ENCODE results near the gene JUP.

JUP gene

DNA sequence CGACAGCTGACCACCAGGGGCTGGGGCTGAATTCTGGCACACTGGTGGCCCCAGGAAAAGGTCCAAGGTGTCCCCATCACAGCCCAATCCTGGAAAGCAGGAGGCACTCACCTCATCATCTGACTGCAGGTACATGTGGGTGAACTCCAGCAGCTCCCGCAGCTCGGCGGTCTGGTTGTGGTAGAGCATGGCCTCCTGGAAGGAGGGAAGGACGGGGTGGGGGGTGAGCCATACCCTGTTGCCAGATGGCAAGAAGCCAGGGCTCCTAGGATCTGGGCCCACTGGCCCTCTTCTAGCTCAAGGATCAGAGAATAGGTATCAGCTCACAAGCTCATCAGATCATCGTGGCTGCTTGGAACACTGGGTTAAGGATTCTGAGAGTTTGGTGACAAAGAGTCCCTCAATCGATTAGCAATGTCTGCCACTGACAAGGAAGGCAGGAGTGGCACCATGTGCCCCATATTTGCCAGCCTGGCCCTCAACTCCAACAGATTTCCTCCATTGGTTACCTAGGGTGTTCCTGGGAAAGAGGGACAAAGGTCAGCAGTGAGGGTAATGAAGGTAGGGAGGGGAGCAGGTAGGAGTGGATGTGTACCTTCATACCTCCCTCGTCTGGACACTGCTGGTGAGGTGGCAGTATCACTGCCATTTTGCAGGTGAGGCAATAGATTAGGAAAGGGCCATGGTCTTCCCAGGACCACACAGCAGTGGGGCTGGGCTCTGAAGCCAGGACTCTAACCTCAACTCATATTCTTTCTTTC, 20.4 kb upstream of the JUP start:
- no peak for DNase-seq

DNA sequence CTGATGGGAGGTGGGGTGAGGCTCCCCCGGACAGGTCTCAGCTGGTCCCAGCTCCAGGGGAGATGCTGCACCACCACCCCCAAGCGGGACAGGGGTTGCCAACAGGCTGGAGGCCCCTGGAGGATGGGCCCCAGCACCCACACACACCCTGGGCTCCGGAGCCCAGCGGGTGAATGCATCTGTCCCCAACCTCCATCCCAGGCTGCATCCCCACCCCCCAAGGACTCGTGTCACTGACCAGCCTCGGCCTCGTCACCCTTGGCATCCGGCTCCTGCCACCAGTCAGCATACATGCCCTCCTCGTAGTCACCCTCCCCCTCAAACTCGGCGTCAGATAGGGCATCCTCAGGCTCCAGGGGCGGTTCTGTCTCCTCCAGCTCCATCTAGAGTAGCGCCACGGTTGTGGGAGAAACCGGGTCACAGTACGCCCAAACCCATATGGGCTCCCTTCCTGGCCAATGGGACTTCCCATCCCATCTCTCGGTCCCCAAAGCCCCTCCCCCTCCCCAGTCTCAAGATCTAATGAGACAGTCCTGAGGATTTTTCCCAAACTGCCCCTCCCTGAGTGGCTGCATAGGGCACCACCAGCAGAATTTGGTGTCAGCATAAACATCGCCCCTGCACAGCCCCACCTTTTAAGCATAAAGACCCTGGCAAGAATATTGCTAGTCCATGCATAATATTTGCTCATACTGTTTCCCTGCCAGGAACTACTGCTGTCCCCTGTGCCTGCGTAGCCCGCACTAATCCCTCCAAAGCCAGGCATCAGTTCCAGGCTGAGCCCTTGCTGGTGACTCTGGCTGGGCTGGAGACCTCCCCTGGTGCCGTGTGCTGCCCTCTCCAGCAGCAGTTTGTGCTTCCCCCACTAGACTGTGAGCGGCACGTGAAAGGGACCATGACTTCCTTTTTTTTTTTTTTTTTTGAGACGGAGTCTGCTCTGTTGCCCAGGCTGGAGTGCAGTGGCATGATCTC, 16.8 kb upstream of the JUP start:
- DNase-seq: no peak

DNA sequence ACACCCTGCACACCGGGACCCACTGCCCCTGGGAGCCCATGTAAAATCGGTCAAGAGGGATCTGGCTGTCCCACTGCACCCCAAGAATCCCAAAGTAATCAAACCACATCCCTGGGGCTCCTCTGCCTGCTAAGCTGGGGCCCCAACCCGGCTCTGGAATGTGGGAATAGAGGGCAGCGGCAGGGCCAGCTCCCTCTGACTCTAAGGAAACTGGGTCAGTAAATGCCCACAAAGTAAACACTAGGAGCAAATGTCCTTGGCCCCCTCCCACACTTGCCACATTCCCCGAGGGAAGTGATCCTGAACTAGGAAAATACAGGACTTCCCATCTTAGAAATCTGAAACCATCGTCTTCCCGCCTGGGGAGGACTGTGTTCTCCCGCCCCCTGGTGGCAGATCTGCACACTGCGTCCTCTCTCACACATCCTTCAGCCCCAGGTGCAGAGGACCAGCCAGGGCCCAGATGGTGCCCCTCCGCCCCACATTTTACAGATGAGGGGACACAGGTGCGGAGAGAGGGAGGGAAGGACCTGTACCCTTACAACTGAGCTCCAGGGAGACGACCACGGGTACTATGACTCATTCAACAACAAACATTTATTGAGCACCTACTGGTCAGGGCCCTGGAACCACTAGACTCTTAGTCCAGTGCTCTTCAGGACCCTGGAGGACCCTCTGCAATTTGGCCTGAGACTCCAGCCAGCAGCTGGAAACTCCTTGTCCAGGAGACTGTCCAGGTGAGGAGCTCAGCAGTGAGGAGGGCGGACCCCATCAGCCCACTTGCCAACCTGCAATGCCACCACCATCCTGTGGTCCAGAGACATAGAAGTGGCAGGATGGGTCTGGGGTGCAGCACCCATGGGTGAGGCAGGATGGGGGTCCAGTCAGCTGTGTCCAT, 15.1 kb upstream of the JUP start:
- peak; percentile 73 to 76 for DNase-seq

DNA sequence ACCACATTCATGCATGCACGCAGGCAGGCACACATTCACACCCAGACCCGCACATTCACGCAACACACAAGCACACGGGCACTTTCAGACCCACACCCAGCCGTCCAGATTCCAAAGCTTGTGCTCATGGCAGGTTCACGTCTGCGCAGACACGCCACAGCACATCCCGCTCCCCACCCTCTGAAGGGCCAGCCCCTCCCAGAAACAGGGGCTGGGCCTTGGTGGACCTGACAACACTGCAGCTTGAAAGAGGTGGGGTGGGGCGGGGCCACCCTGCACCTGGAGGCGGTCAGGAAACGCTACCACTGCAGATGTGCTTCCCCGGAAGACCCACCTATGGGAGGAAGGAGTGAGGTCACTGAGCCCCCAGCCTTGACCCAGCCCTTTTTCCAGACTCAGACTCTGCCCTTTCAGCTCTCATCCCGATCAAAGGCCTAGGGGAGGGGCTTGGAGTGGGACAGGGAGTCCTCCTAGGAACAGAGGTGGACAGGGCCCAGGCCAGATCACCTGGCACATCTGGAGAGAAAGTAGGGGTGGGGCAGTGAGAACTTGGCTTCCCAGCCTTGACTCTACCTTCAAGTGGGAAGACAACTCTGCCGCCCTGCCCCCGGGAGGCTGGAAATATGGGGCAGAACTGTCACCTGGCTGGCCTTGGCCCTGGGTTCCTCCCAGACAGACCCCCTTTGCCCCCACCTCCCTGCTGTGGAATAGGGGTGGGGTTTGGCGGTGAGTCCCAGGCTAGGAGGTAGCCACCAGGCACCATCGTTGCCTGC, 14.3 kb upstream of the JUP start:
- peak in 1 of 2 experiments; percentile 38 for DNase-seq

DNA sequence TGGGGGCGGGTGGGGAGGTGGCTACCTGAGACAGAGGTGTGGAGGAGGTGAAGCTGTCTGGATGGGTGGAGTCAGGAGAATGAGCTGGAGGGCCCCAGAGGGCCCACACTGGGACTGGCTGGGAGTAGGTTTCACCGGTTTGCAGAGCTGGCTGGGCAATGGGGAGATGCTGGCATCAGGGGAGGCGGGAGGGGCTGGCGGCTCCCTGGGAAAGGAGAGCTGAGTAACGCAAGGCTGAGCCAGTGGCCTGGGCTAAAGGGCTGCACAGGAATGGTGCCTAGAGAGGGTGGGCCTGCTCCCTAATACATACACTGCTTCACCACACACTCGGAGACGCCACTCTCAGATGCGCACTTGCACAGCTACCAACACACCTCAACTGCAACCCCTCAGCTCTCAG, 12.9 kb upstream of the JUP start:
- DNase-seq: no peak

DNA sequence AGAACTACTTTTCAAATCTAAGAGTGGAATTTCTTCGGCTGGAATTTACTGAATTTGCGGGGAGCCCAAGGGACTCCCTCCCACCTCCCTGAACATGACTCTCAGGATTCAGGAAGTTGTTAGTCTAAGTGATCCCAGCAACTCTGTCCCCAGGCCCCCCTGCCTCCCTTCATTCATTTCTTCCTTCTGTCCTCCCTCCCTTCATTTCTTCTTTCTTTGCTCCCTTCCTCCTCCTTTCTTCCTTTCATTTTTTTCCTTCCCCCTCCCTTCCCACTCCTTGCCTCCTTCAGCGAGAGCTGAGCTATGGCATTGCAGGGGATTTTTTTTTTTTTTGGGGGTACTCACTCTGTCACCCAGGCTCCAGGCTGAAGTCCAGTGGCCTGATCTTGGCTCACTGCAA, 10.9 kb upstream of the JUP start:
- DNase-seq: no peak

DNA sequence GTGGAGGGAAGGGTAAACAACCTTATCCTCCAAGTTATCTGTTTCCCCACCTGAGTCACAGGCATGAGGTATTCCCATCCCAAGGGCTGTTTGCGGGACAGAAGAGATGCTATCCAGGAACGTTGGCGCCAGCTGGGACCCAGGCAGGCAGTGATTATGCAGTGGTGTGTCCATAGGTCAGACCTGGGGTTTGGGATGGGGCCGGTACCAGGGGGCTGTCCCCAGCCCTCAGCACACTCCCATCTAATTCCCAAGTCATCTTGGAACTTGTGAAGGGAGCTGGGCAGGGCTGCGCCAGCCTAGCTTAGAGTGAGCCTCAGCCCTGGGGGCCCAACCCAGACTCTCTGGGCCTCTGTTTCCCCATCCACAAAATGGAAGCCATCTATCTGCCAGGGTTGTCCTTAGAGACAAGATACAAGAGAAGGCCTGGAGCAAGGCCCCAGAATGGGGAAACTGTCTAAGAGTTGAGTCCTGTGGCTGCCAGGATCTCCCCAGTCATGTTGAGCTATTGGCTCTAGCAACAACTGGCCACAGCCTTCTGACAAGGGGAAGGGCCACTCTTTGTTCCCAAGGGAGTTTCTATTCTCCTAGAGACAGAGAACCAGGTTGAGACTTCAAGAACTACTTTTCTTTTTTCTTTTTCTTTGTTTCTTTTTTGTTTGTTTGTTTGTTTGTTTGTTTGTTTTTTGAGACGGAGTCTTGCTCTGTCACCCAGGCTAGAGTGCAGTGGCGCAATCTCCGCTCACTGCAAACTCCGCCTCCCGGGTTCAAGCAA, 9.8 kb upstream of the JUP start:
- DNase-seq: no peak

DNA sequence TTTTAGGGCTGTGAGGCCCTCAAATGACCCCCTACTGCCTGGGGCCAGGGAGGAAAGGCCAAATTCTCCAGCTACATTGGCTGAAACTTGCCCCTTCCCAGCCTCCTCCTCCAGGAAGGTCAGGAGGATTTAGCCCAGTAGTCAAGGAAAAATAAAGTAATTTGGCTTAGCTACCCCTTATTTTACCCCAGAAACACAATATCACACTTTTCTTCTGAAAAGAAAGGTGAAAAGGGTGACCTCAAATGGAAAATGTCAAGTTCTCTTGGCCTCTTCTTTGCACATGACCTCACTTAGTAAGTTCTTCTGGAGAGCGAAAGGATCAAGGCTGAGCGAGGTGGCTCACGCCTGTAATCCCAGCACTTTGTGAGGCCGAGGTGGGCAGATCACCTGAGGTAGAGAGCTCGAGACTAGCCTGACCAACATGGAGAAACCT, 8.0 kb upstream of the JUP start:
- DNase-seq: no peak

DNA sequence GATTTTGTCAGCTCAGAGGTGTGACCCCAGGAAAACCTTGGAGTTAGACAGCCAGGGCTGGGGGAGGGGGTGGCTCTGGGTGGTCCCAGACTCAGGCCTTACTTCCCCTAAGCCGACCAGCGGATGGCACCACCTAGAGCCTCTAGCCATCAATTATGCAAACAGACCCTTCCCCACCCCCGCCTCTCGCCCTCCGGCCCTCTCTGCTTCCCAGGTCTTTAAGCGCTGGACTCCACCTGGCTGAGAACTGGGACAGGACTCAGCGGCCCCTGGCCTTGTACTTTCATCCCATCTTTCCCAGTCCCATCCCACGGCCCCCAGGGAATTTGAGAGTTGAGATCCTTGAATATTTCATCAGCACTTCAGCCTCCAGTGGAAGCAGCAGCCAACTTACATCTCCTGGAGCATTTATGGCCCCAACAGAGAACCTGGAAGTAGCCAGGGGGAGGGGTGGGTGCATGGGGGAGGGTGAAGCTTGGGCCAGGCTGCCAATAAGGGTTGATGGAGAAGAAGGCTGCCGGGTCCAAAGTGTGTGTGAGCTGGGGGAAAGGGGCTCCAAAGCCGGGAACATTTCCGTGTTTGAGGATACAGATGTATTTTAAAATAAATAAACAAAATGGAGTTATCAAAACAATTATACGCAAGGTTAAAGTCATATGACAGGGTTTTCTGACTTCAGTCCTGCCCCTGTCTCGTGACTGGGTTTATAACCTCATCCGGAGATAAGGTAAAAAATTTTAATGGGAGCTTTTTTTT, 7.5 kb upstream of the JUP start:
- DNase-seq: no peak

DNA sequence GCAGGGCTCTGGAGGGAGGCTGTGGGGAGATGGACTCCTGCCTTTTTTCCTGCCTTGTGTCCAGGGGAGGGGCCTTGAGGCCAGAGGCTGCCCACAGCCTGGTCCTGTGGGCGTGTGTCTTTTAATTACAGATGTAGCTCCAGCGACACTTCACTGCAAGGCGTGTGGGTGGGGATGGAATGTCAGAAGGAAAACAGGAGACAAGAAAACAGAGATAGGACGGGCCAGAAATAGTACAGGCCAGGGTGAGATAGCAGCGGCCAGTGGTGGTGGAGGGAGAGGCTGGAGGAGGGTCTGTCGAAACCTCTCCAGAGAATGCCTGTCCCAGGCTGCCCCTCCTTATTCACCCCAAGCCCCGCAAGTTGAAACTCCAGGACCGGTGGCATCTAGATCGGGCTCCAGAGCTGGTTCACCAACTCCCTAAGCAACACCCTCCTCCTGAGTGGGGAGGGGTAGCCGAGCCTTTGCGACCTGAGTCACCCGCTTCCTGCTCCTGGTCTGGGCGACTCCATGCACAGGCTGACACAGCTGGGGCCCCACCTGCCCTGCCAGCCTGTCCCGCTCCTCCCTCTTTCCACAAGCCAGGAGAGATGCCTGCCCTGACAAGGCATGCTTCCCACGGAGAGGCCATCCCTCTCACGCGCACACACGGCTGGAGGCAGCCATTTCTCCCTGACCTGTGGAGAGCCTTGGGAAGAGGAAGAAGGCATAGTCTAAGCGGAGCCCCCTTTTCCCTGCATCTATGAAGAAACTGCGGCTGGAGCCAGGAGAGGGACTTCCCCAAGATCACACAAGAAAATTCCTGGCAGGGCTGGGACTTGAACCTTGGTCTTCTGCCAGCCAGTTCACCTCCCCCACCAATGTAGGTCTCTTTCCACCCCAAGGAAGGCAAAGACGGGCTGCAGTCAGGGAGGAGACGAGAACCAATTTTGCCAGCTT, 6.6 kb upstream of the JUP start:
- no peak for DNase-seq

DNA sequence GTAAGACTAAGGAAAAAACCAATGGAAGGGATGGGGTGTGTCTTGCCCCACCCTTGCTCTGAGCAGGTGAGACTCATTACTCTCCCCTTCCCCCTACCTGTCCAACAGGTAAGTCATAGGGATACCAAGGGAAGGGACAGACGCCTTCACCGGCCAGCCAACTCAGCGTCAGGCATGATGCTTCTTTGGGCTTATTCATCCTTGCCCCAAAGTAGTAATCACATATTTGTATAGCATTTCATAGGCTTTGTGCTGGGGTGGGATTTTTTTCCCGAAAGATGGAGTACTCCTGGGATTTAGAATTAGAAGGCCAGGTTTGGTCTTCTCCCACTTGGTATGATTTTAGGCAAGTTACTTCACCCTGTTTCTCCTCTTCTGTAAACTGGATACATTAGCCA, 509 bp upstream of the JUP start:
- no peak for DNase-seq

DNA sequence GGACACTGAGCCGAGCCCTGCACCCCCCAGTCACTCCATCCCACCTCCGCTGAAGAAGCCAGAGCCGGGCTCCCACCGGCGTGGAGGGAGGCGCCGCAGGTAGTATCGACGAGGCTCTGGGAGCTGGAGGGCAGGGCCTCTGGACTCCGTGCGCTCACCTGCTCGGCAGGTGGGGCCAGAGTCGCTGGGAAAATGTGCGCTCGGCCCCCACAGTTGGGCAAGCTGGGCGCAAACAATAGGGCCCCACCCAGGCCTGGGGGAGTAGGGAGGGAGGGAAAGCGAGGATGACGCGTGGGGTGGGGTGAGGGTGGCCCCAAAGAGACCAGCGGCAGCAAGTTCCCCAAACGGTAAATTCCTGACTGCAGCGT, 668 bp downstream of the JUP start:
- peak; percentile 61 for DNase-seq

DNA sequence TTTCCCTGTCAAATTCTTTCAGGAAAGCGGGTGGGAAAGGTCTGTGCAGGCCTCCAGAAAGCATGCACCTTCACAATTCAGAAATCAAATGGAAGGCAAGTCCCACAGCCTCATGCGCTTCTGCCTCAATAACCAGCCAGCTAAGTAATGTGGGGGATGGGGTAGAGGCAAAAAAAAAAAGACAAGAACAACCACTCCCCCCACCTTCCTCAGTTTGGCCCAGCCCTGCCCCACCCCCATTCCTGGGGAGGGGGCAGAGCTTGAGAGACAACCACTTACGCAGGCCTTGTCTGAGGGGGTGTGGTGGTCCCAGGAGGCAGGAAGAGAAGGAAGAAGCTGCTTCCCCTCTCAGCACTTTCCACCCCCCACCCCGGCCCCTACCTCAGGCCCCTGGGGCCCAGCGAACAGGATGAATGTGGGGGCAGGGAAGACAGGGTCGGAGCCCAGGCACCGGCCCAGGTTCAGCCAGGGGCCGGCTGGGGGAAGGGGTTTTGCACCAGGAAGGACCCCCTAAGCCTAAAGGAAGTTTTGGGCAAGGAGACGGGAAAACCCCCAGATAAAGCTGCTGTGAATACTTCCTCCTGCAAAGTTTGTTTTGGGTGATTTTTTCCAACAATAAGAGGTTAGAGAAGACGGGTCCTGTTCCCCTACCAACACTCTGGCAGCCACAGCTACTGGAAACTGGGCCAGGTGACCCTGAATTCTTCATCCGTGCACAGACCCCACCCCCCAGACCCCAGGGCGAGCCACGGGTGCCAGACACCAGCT, 1.2 kb downstream of the JUP start:
- no peak for DNase-seq

DNA sequence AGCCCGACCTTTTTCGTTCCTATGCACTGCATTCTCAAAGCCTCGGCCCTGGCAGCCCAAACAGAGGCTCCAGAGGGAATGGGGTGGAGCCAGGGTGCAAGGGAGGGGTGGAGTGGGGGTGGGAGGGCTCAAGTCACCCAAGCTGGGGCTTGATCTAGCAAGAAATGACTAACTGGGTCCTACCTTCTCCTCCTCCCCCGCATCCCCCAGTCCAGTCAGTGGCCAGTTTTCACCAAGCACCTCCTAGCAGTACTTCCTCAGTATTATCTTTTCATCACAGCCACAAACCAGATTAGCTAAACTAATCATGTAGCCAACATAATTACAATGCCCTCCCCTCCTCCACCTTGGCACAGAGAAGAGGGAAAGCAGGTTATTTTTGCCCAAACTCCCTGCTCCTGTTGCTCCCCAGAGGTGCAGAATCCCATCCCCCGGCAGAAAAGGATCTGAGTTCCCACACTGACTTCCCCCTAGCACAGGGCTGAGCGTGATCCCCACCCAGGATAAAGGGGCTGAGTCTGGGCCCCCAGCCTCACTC, 2.2 kb downstream of the JUP start:
- no peak for DNase-seq

DNA sequence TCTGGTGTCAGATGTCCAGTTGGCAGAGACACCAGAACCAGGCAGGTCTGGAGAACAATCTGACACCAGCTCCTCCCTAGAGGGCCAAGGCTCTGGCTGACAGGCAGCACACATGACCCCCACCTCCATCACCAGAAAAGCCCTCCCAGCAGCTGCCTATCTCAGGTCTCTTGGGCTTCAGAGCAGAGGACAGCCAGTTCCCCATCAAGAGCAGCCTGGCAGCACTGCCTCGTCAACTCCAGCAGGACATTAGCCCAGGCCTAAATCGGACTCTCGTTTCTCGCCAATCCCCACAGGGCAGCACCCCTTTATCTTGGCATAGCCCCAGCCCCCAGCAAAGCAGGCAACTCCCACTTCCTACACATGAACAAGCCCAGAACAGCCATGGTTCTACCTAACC, 4.4 kb downstream of the JUP start:
- DNase-seq: no peak

DNA sequence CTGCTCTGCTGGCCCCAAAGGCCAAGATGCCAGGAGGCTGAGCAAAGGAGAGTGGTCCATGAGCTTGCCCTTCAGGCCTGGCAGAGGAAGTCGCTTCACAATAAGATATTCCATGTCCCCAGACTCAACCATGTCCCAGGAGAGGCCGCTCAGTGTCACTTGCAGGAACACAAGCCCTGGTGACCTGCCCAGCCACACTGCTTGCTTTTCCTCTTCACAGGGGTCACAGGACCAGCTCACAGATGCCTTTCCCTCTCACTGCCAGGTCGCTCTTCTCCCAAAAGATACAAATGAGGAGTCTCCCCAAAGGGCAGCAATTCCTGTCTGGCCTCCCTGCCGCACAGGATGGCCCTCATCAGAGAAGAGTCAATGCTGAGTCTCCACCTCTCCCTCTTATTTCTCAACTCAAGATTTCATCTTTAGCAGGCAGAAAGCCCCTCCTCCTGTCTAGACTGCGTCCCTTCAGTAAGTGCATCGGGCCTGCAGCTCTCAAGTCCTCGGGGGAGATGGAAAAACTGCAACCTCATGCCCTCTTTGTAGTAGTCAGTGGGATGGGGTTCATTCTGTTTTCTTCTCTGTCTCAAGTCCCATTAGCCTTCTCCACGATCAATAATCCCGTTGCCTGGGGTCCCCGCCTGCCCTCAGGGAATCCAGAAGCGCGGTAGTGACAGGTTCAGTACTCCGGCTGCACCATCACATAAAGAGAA, 5.0 kb downstream of the JUP start:
- no peak for DNase-seq

DNA sequence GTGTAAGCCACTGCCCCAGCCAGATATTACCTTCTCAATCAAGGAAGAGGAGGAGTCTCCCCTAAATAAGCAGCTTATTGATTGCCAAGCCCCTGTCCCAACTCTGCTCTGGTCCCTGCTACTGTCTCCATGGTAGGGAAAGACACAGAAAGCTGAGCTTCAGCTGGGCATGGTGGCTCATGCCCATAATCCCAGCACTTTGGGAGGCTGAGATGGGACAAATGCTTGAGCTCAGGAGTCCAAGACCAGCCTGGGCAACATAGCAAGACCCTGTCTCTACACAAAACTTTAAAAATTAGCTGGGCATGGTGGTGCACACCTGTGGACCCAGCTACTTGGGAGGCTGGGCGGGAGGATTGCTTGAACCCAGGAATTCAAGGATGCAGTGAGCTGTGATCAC, 6.6 kb downstream of the JUP start:
- DNase-seq: no peak
